Upper lobe of right lung (tissue), 1 donor: ENCODE results near the gene YAP1. TPM values are rescaled to one million over a fixed set of nuclear protein-coding genes. Genes with fewer than 3 reads are reported as not detected.

Source experiments
- ATAC-seq: fragments of 200-7000 bp; cut with Tn5 transposase; one replicate; pipeline ENCODE4 v1.9.1; 2020; ENCODE audit warnings: mild to moderate bottlenecking, moderate library complexity
- DNase-seq: peaks from one replicate; pipeline ENCODE4 v3.0.0-alpha.2; 2020
- H3K27ac ChIP-seq: fragments of 200-600 bp; one replicate; pipeline ENCODE4 v1.8.0; 2022
- H3K27me3 ChIP-seq: fragments of 200-600 bp; one replicate; pipeline ENCODE4 v1.8.0; 2022; ENCODE audit warnings: mild to moderate bottlenecking
- H3K36me3 ChIP-seq: fragments of 200-600 bp; one replicate; pipeline ENCODE4 v1.8.0; 2022
- H3K4me1 ChIP-seq: fragments of 200-600 bp; one replicate; pipeline ENCODE4 v1.8.0; 2022
- H3K4me3 ChIP-seq: fragments of 200-600 bp; one replicate; pipeline ENCODE4 v1.8.0; 2022; ENCODE audit warnings: mild to moderate bottlenecking
- H3K9me3 ChIP-seq: fragments of 200-600 bp; one replicate; pipeline ENCODE4 v1.8.0; 2022
- intact Hi-C: fragments of 100-400 bp; cut with DNase I; formaldehyde crosslinking; loops from one replicate; pipeline ENCODE4 v1.11.0; 2022
- total RNA-seq: library from RNA; stranded (reverse); fragmentation: NEBNext Ultra II Directional; extraction: Animal tissue kit (Norgen Biotek cat#: 25700); gene quantifications from one replicate; pipeline ENCODE4 v1.2.1, GENCODE V29; 2021
- TF ChIP-seq, protein P1 (sequence below): fragments of 200-600 bp; IDR thresholded peaks from one replicate; pipeline ENCODE4 v1.8.0; 2022; ENCODE audit warnings: antibody characterized with exemption
- donor health status: DM: no; HTN: yes; CAD: no; lungs with severe emphysema.

Gene YAP1
- total RNA-seq, 1 donor from 2014 or later, result 127 TPM

DNA sequence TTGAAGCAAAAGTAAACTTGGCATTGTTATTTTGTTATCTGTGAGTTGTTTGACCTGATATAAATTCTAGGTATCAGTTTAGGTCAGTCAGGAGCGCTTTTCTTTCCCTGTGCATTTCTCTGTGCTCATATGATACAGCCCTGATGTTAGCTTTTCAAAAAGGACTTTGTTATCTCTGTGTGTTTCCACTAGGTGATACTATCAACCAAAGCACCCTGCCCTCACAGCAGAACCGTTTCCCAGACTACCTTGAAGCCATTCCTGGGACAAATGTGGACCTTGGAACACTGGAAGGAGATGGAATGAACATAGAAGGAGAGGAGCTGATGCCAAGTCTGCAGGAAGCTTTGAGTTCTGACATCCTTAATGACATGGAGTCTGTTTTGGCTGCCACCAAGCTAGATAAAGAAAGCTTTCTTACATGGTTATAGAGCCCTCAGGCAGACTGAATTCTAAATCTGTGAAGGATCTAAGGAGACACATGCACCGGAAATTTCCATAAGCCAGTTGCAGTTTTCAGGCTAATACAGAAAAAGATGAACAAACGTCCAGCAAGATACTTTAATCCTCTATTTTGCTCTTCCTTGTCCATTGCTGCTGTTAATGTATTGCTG, 119.4 kb downstream of the YAP1 start:
- H3K27ac ChIP-seq, result no peak overlapping the region
- H3K4me3 ChIP-seq, result no peak overlapping the region
- H3K9me3 ChIP-seq, result no peaks in the 10 kb centered on the region
- peaks cover 11% of the 10 kb centered on the region for H3K4me1 ChIP-seq
- no peaks in the 10 kb centered on the region for H3K27me3 ChIP-seq
- intact Hi-C loops, result no loop called here
- no peak for DNase-seq
- TF ChIP-seq, protein P1, sequence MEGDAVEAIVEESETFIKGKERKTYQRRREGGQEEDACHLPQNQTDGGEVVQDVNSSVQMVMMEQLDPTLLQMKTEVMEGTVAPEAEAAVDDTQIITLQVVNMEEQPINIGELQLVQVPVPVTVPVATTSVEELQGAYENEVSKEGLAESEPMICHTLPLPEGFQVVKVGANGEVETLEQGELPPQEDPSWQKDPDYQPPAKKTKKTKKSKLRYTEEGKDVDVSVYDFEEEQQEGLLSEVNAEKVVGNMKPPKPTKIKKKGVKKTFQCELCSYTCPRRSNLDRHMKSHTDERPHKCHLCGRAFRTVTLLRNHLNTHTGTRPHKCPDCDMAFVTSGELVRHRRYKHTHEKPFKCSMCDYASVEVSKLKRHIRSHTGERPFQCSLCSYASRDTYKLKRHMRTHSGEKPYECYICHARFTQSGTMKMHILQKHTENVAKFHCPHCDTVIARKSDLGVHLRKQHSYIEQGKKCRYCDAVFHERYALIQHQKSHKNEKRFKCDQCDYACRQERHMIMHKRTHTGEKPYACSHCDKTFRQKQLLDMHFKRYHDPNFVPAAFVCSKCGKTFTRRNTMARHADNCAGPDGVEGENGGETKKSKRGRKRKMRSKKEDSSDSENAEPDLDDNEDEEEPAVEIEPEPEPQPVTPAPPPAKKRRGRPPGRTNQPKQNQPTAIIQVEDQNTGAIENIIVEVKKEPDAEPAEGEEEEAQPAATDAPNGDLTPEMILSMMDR, result no peak
- peaks cover 33% of the 10 kb centered on the region for H3K36me3 ChIP-seq
- ATAC-seq, result no peak

DNA sequence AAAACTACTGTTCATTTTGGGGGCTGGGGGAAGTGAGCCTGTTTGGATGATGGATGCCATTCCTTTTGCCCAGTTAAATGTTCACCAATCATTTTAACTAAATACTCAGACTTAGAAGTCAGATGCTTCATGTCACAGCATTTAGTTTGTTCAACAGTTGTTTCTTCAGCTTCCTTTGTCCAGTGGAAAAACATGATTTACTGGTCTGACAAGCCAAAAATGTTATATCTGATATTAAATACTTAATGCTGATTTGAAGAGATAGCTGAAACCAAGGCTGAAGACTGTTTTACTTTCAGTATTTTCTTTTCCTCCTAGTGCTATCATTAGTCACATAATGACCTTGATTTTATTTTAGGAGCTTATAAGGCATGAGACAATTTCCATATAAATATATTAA, 119.9 kb downstream of the YAP1 start:
- Histone ChIP-seq H3K9me3 (no peaks in the 10 kb centered on the region), H3K4me3 (no peak overlapping the region), H3K27me3 (no peaks in the 10 kb centered on the region), H3K4me1 (peaks cover 11% of the 10 kb centered on the region), H3K36me3 (peaks cover 27% of the 10 kb centered on the region), H3K27ac (no peak overlapping the region)
- TF ChIP-seq, protein P1, result no peak
- intact Hi-C loops, result no loop called here
- ATAC-seq (no peak), DNase-seq (no peak)

DNA sequence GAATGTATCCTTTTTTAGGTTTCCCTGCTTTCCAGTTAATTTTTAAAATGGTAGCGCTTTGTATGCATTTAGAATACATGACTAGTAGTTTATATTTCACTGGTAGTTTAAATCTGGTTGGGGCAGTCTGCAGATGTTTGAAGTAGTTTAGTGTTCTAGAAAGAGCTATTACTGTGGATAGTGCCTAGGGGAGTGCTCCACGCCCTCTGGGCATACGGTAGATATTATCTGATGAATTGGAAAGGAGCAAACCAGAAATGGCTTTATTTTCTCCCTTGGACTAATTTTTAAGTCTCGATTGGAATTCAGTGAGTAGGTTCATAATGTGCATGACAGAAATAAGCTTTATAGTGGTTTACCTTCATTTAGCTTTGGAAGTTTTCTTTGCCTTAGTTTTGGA, 120.7 kb downstream of the YAP1 start:
- intact Hi-C loops, result no loop called here
- peaks cover 27% of the 10 kb centered on the region for H3K36me3 ChIP-seq
- no peak for ATAC-seq
- no peaks in the 10 kb centered on the region for H3K27me3 ChIP-seq
- no peaks in the 10 kb centered on the region for H3K9me3 ChIP-seq
- no peak overlapping the region for H3K4me3 ChIP-seq
- DNase-seq, result no peak
- TF ChIP-seq, protein P1, result no peak
- H3K4me1 ChIP-seq, result peaks cover 7% of the 10 kb centered on the region
- H3K27ac ChIP-seq, result no peak overlapping the region

GRCh38 chr11:102234779-102235439, 124.7 kb downstream of the YAP1 start:
- H3K27me3 ChIP-seq, result no peaks in the 10 kb centered on the region
- ATAC-seq (no peak), DNase-seq (no peak)
- H3K4me1 ChIP-seq, result no peaks in the 10 kb centered on the region
- no peak overlapping the region for H3K27ac ChIP-seq
- peaks cover 15% of the 10 kb centered on the region for H3K36me3 ChIP-seq
- no peak overlapping the region for H3K4me3 ChIP-seq
- intact Hi-C loops, result no loop called here
- no peaks in the 10 kb centered on the region for H3K9me3 ChIP-seq
- TF ChIP-seq, protein P1, result no peak

DNA sequence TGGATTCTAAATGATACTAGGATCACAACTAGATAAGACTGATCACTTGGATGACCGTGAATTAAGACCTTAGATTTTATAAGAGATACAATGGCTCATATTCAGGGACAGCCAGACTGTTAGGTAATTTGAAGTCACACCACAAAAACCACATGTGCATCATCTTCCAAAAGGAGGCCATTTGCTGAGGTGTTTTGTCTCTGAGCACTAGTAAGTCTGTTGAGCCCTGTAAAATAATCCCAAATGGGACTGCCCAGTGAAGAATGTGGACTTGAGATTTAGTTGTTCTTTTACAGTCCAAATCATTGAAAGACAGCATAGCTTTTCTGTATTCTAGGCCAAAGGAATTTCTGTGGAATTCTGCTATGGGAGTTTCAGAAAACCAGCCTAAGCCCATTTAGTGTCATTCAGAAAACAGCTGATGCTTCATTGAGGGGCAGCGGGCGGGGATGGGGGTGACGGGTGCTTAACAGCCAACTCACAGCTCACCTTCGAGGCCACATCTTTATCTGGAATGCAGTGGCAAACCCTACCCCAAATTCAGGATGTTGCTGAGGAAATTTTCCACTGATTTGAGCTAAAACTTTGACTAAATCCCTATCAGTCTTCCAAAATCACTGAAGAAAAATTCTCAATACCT, 127.0 kb downstream of the YAP1 start:
- DNase-seq (no peak), ATAC-seq (no peak)
- TF ChIP-seq, protein P1, result no peak
- Histone ChIP-seq H3K36me3 (peaks cover 8% of the 10 kb centered on the region), H3K27ac (no peak overlapping the region), H3K9me3 (no peaks in the 10 kb centered on the region), H3K4me1 (no peaks in the 10 kb centered on the region), H3K27me3 (no peaks in the 10 kb centered on the region), H3K4me3 (no peak overlapping the region)
- intact Hi-C loops, result no loop called here
